Astrocyte of the hippocampus (primary cell): ENCODE results near the gene TNFAIP3.
"Not testable (repeated sequence)": the region's sequence is repeated elsewhere in the genome, so short reads cannot be mapped to it uniquely, and the experiment has no call there.

Source experiments
- DNase-seq: peaks from one replicate; pipeline ENCODE4 v3.0.0; 2011; ENCODE audit warnings: low read depth, low spot score

TNFAIP3 gene

DNA sequence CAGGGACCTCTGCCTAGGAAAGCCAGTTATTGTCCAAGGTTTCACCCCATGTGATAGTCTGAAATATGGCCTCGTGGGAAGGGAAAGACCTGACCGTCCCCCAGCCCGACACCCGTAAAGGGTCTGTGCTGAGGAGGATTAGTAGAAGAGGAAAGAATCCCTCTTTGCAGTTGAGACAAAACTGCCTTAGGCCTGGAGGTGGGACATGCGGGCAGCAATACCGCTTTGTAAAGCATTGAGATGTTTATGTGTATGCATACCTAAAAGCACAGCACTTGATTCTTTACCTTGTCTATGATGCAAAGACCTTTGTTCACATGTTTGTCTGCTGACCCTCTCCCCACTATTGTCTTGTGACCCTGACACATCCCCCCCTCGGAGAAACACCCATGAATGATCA, 22.3 kb upstream of the TNFAIP3 start:
- not testable (repeated sequence) for DNase-seq

DNA sequence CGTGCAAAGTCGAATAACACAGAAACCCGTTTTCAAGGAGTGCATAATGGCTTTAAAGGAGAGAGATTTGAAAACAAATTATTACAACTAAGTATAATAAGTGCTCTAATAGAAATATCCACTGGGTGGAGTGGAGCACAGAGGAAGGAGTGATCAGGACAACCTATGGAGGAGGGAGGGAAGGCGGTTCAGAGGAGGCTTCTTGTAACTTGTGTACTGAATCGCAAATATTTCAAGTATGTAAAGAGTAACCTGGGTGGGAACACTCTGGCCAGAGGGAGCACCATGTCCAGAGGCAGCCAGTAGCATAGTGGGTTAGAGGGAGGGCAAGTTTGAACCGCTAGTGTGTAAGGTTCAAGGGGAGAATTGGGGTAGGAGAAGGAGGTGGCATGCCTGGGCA, 21.6 kb upstream of the TNFAIP3 start:
- DNase-seq: no peak

GRCh38 chr6:137846274-137846673, 20.8 kb upstream of the TNFAIP3 start:
- no peak for DNase-seq

GRCh38 chr6:137846772-137847313, 20.2 kb upstream of the TNFAIP3 start:
- DNase-seq: no peak

DNA sequence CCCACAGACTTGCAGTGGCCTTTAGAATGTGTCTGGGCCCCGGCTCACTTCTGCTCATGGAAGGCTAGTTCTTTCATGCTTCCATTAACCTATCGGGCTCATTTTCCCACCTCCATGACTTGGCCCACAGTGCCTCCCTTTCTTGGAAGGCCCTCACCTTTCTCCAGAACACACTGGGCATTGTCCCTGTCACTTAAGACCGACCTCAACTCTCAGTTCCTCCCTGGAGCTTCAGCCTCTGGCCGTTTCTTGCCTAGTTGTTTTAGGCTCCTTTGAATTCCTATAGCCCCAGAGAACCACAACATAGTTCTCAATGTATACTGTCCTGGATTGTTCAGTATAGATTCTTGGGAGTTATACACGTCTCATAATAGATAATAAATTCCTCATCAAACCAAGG, 19.3 kb upstream of the TNFAIP3 start:
- no peak for DNase-seq

GRCh38 chr6:137848672-137849071, 18.4 kb upstream of the TNFAIP3 start:
- peak; percentile 42 for DNase-seq

GRCh38 chr6:137849181-137849980, 17.7 kb upstream of the TNFAIP3 start:
- peak; percentile 51 for DNase-seq

GRCh38 chr6:137849981-137850714, 16.9 kb upstream of the TNFAIP3 start:
- no peak for DNase-seq

DNA sequence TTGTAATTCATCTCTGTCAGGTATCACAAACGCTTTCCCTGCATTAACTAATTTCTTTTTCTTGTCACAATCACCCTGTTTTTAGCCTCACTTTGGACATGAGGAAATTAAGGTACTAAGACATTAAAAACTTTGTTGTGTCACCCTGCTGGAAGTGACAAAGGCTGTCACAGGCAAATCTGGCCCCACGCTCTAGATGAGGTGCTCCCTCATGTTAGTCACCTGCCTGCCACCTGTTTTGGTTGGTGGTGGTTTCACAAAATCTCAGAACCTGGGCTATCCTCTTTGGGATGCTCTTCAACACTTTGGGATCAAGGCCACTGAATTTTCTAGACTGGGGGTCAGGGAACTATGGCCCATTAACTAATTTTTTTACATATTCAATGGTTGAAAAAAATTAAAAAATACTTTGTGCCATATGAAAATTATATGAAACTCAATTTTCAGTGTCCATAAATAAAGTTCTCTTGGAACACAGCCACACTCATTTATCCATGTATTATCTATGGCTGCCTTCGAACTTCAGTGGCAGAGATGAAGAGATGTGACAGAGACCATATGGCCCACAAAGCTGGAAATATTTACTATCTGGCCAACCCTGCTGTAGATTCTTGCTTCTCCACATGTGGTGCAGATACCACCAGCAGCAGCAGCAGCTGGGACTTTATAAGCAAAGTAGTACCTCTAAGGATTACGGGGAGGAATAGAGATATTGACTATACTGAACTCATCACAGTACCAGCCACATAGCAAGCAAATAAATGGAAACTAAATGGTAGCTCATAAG, 16.1 kb upstream of the TNFAIP3 start:
- no peak for DNase-seq

GRCh38 chr6:137851669-137852068, 15.4 kb upstream of the TNFAIP3 start:
- DNase-seq: no peak

DNA sequence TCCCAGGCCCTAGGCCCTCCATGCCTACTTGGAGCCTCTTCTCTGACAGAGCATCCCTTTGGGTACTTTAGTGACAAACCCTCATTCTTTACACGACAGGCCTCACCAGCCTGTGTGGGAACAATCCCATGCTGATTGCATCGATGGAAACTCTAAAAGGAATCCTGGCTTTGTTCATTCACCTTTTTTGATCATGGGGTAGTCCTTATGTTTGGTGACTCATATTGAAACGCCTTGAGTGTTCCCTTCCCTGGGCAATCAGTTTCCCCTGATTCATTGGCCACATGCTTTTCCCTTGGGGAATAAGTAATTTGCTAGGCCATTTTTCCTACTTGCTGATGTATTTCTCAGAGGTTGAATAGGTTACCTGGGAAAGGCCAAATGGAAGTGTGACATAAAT, 14.7 kb upstream of the TNFAIP3 start:
- no peak for DNase-seq

- DNase-seq: no peak
These were observed 14.2 kb upstream of the TNFAIP3 start for GRCh38 chr6:137852811-137853210.

GRCh38 chr6:137853569-137854213, 13.4 kb upstream of the TNFAIP3 start:
- no peak for DNase-seq

GRCh38 chr6:137856138-137856898, 10.7 kb upstream of the TNFAIP3 start:
- no peak for DNase-seq

DNA sequence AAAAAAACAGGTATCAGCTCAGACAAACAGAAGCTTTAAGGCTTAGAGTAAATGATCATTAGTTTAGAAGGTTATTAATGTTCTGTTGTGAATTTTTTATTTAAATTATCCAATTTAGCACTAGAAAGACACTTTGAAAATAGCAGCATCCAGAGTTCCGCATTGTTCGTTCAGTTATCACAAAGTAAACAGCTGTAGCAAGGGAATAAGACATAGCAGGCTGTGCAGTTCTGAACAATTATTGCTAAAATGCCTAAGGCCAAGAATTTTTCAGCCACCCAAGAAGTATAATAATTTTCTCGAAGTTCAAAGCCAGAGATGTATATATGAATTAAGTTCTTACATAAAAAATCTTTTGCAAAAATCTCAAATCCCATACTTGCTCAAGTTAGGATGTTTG, 8.0 kb upstream of the TNFAIP3 start:
- DNase-seq: no peak

DNA sequence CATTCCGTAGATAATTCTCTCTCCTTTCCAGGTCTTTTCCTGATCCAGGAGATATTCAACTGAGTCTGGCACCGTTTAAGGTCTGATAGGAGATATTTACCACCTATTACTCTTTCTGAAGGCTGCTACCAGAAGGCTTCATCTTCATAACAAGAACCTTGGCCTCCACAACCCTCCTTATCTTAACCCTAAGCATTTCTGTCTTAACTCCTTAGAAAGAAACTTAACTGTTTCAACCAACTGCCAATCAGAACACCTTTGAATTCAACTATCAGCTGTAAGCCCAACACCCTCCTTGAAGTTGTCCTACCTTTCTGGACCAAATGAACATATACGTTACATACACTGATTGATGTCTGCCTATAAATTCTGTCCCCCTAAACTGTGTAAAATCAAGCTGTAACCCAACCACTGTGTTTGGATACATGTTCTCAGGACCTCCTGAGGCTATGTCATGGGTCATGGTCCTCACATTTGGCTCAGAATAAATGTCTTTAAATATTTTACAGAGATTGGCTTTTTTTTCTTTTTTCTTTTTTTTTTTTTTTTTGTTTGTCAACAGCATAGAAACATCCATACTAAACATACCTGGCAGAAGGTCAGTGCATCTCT, 6.6 kb upstream of the TNFAIP3 start:
- no peak for DNase-seq

GRCh38 chr6:137861550-137862337, 5.3 kb upstream of the TNFAIP3 start:
- no peak for DNase-seq

GRCh38 chr6:137862419-137863090, 4.5 kb upstream of the TNFAIP3 start:
- DNase-seq: no peak
